IMR-90 (cell line): Measurements from ENCODE around the gene FLII. TPM values are rescaled to one million over a fixed set of nuclear protein-coding genes. Genes with fewer than 3 reads are reported as not detected.

Source experiments
- ATAC-seq: fragments of 200-7000 bp; cut with Tn5 transposase; 2 replicates; pipeline ENCODE4 v1.9.1; 2020; ENCODE audit warnings: low read depth, mild to moderate bottlenecking, moderate library complexity
- BruUV-seq: library from RNA; stranded (reverse); fragments of 400-500 nt; replicated peaks from 2 replicates; lab custom pipeline; 2021; lab: Mats Ljungman, UMichigan
- CTCF ChIA-PET: fragments of 300-600 bp; formaldehyde crosslinking; extraction: SDS; loops from one replicate; lab custom pipeline; 2021; ENCODE audit warnings: antibody characterized with exemption; lab: Yijun Ruan, JAX
- POLR2A ChIA-PET: fragments of 300-600 bp; sonication (Branson Sonifier 250); formaldehyde crosslinking; loops from one replicate; lab custom pipeline; 2022; ENCODE audit warnings: antibody characterized with exemption; ENCODE audit not compliant: unreplicated experiment; lab: Charles Lee
- DNase-seq: peaks from one replicate; pipeline ENCODE4 v3.0.0; 2013
- H2AFZ ChIP-seq: replicated peaks from 2 replicates; pipeline ENCODE3; 2013; ENCODE audit warnings: low read length, mild to moderate bottlenecking; ENCODE audit not compliant: poor library complexity
- H2AK5ac ChIP-seq: 2 replicates; pipeline ENCODE4 v1.6.1; 2013; ENCODE audit warnings: low read depth, low read length, inconsistent platforms
- H2AK9ac ChIP-seq: replicated peaks from 2 replicates; pipeline ENCODE3; 2013; ENCODE audit warnings: mild to moderate bottlenecking, low read depth, low read length, moderate library complexity; ENCODE audit not compliant: poor library complexity
- H2BK120ac ChIP-seq: 2 replicates; pipeline ENCODE4 v1.6.1; 2013; ENCODE audit warnings: low read depth, low read length, inconsistent platforms
- H2BK15ac ChIP-seq: 3 replicates; pipeline ENCODE4 v1.6.1; 2013; ENCODE audit warnings: low read depth, low read length, inconsistent platforms
- H2BK20ac ChIP-seq: 2 replicates; pipeline ENCODE4 v1.6.1; 2013; ENCODE audit warnings: low read depth, mild to moderate bottlenecking, inconsistent platforms, low read length, moderate library complexity
- H2BK5ac ChIP-seq: 2 replicates; pipeline ENCODE4 v1.6.1; 2013; ENCODE audit warnings: mild to moderate bottlenecking, low read depth, low read length, inconsistent platforms; ENCODE audit not compliant: poor library complexity, severe bottlenecking
- H3K14ac ChIP-seq: replicated peaks from 2 replicates; pipeline ENCODE4 v1.6.1; 2013; ENCODE audit warnings: low read depth, low read length, inconsistent platforms
- H3K18ac ChIP-seq: 2 replicates; pipeline ENCODE4 v1.6.1; 2013; ENCODE audit warnings: low read depth, low read length, control low read depth
- H3K23ac ChIP-seq: 2 replicates; pipeline ENCODE4 v1.6.1; 2013; ENCODE audit warnings: low read depth, low read length, inconsistent platforms
- H3K27ac ChIP-seq: 2 replicates; pipeline ENCODE4 v1.5.1; 2013; ENCODE audit warnings: mild to moderate bottlenecking, control low read depth, low read length; ENCODE audit not compliant: insufficient read depth
- H3K27me3 ChIP-seq: 2 replicates; pipeline ENCODE4 v1.6.1; 2013; ENCODE audit warnings: low read length; ENCODE audit not compliant: control insufficient read depth, insufficient read depth
- H3K36me3 ChIP-seq: 2 replicates; pipeline ENCODE4 v1.6.1; 2013; ENCODE audit warnings: low read length, mixed read lengths; ENCODE audit not compliant: control insufficient read depth, insufficient read depth
- H3K4ac ChIP-seq: 2 replicates; pipeline ENCODE4 v1.6.1; 2013; ENCODE audit warnings: low read depth, low read length, inconsistent platforms
- H3K4me1 ChIP-seq: 2 replicates; pipeline ENCODE4 v1.6.1; 2013; ENCODE audit warnings: low read length, mixed read lengths; ENCODE audit not compliant: control insufficient read depth, insufficient read depth
- H3K4me2 ChIP-seq: 2 replicates; pipeline ENCODE4 v1.6.1; 2013; ENCODE audit warnings: low read depth, mild to moderate bottlenecking, control low read depth, low read length, moderate library complexity
- H3K4me3 ChIP-seq: 2 replicates; pipeline ENCODE4 v1.5.1; 2013; ENCODE audit warnings: low read depth, mild to moderate bottlenecking, control low read depth, low read length, moderate library complexity; ENCODE audit not compliant: insufficient read depth
- H3K56ac ChIP-seq: 2 replicates; pipeline ENCODE4 v1.6.1; 2013; ENCODE audit warnings: low read length, inconsistent platforms; ENCODE audit not compliant: insufficient read depth; ENCODE audit errors: extremely low read depth
- H3K79me1 ChIP-seq, 2 experiments: 2 replicates each; pipeline ENCODE4 v1.6.1; 2013; ENCODE audit warnings: low read length in 2 of 2, inconsistent platforms in 1 of 2, low read depth in 1 of 2
- H3K9ac ChIP-seq: 2 replicates; pipeline ENCODE4 v1.6.1; 2013; ENCODE audit warnings: low read depth, low read length, control low read depth
- H3K9me1 ChIP-seq: 2 replicates; pipeline ENCODE4 v1.6.1; 2013; ENCODE audit warnings: low read length, inconsistent platforms; ENCODE audit not compliant: insufficient read depth
- H3K9me3 ChIP-seq: 2 replicates; pipeline ENCODE4 v1.6.1; 2013; ENCODE audit warnings: low read length; ENCODE audit not compliant: control insufficient read depth, insufficient read depth
- H4K20me1 ChIP-seq: 2 replicates; pipeline ENCODE4 v1.6.1; 2013; ENCODE audit warnings: low read length, inconsistent platforms; ENCODE audit not compliant: insufficient read depth
- H4K5ac ChIP-seq: 2 replicates; pipeline ENCODE4 v1.6.1; 2013; ENCODE audit warnings: mild to moderate bottlenecking, low read depth, low read length, control low read depth
- H4K8ac ChIP-seq, 2 experiments: 2 replicates each; pipeline ENCODE4 v1.6.1; 2013; ENCODE audit warnings: low read depth in 2 of 2, low read length in 2 of 2, control low read depth in 1 of 2, inconsistent platforms in 1 of 2
- H4K91ac ChIP-seq: 2 replicates; pipeline ENCODE4 v1.6.1; 2013; ENCODE audit warnings: low read depth, low read length, inconsistent platforms; ENCODE audit not compliant: insufficient read depth
- BHLHE40 ChIP-seq: fragments of 150-350 bp; IDR thresholded peaks from 2 replicates; pipeline ENCODE4 v1.6.1; 2016; ENCODE audit warnings: mild to moderate bottlenecking, low read depth, low read length
- WGBS, 2 experiments: methylation state at CpG; one replicate each; pipeline versions ENCODE4 v1.1.5 to v1.1.7; 2013; ENCODE audit warnings: missing lambda C conversion rate in 2 of 2; ENCODE audit not compliant: insufficient read length in 1 of 2; ENCODE audit errors: extremely low coverage in 2 of 2; 5-methylcytosine and 5-hydroxymethylcytosine counted together
- dilution Hi-C: fragments of 300-500 bp; cut with HindIII; formaldehyde crosslinking; loops from one replicate; pipeline ENCODE4 v1.14.3; 2018; ENCODE audit warnings: low sequenced_read_pairs; ENCODE audit not compliant: unreplicated experiment
- in situ Hi-C: fragments of 300-500 bp; cut with MboI; formaldehyde crosslinking; loops from 3 replicates; pipeline ENCODE4 v1.14.3; 2019; ENCODE audit warnings: low sequenced_read_pairs, inconsistent platforms, mixed read lengths
- intact Hi-C: fragments of 100-400 bp; cut with micrococcal nuclease; formaldehyde crosslinking; loops from 2 replicates; pipeline ENCODE4 v1.10.0; 2022
- polyA plus RNA-seq, 3 experiments: library from polyadenylated mRNA; depleted of rRNA; stranded (reverse); fragments of >200 nt; gene quantifications; 2 replicates each; pipeline ENCODE4 v1.2.3, GENCODE V29; 2012; ENCODE audit warnings: low replicate concordance in 1 of 3
- total RNA-seq: library from RNA; depleted of rRNA; stranded (reverse); fragments of >200 nt; gene quantifications from 2 replicates; pipeline ENCODE4 v1.2.3, GENCODE V29; 2012

Gene FLII
- total and polyA plus RNA-seq, 2 of the 4 experiments (the other 2 are of a cell fraction): 263 to 290 TPM

DNA sequence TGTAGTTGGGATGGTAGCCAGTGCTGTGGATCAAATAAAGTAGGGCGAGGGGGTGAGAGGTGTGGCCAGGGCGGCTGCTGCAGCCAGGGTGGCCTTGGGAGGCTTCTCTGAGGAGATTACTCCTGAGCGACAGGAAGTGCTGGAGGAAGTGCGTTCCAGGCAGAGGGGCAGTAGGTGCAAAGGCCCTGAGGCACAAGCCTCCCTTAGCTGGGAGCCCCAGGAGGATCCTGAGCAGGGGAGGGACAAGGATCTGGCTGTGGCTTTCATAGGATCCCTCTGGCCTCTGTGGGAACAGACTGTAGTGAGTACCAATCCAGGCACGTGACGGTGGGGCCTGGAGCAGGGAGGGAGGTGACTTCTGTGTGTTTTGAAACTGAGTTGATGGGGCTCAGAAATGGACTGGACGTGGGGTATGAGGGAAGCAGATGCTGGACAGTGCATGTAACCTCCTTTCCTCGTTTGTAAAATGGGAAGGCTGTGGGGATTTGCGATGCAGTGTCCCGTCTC is 30.3 kb downstream of the FLII start:
- ATAC-seq (no peak), DNase-seq (no peak)
- peaks cover 16 to 71% of the 10 kb centered on the region in 2 experiments for H3K79me1 ChIP-seq
- H3K4me1 ChIP-seq: peaks cover 18% of the 10 kb centered on the region
- no peak overlapping the region for H4K8ac ChIP-seq
- H2BK5ac ChIP-seq: no peak overlapping the region
- no peak for TF ChIP-seq BHLHE40
- H2AFZ ChIP-seq: no peak overlapping the region
- WGBS, 2 experiments: 88% methylated on average over 4 of the region's 10 CpGs; no CpG with 5 or more reads in 1 of the 2 experiments
- no peak overlapping the region for H3K4ac ChIP-seq
- H3K9ac ChIP-seq: no peak overlapping the region
- no peak overlapping the region for H3K23ac ChIP-seq
- dilution Hi-C loops: no loop called here
- in situ Hi-C loops: no loop called here
- H4K91ac ChIP-seq: no peak overlapping the region
- ChIA-PET CTCF (no interaction called here), POLR2A (no interaction called here)
- H2AK9ac ChIP-seq: peak overlapping the region; percentile 19
- H2AK5ac ChIP-seq: no peak overlapping the region
- H3K27me3 ChIP-seq: no peaks in the 10 kb centered on the region
- H4K5ac ChIP-seq: no peak overlapping the region
- H2BK120ac ChIP-seq: no peak overlapping the region
- H3K14ac ChIP-seq: no peak overlapping the region
- H2BK20ac ChIP-seq: no peak overlapping the region
- intact Hi-C loops: no loop called here
- no TSS peak for BruUV-seq
- peaks cover 61% of the 10 kb centered on the region for H4K20me1 ChIP-seq
- H3K4me3 ChIP-seq: no peak overlapping the region
- no peak overlapping the region for H3K56ac ChIP-seq
- H3K9me3 ChIP-seq: no peaks in the 10 kb centered on the region
- H3K18ac ChIP-seq: no peak overlapping the region
- peaks cover 13% of the 10 kb centered on the region; the same call in 1 of the 2 replicates for H3K36me3 ChIP-seq
- H2BK15ac ChIP-seq: no peak overlapping the region
- peaks cover 14% of the 10 kb centered on the region for H3K9me1 ChIP-seq
- no peak overlapping the region for H3K4me2 ChIP-seq
- H3K27ac ChIP-seq: no peak overlapping the region
